HUES6 (cell line): ENCODE data around the gene PRRX2.
"Not testable (repeated sequence)": the region's sequence is repeated elsewhere in the genome, so short reads cannot be mapped to it uniquely, and the experiment has no call there.

Experiments used
- H3K27ac ChIP-seq: 2 replicates; pipeline ENCODE4 v1.7.0; 2013; ENCODE audit warnings: low read depth, mild to moderate bottlenecking, low read length, inconsistent platforms
- H3K27me3 ChIP-seq: 2 replicates; pipeline ENCODE4 v1.6.1; 2013; ENCODE audit warnings: low read length; ENCODE audit not compliant: control insufficient read depth, insufficient read depth
- H3K36me3 ChIP-seq: 2 replicates; pipeline ENCODE4 v1.6.1; 2013; ENCODE audit warnings: low read length; ENCODE audit not compliant: control insufficient read depth, insufficient read depth
- H3K4me1 ChIP-seq: 2 replicates; pipeline ENCODE4 v1.6.1; 2013; ENCODE audit warnings: low read length; ENCODE audit not compliant: control insufficient read depth, insufficient read depth
- H3K4me3 ChIP-seq: 2 replicates; pipeline ENCODE4 v1.5.1; 2013; ENCODE audit warnings: low read depth, low read length
- H3K9ac ChIP-seq: one replicate; pipeline ENCODE4 v1.6.1; 2013; ENCODE audit warnings: mild to moderate bottlenecking, low read length
- H3K9me3 ChIP-seq: 2 replicates; pipeline ENCODE4 v1.6.1; 2013; ENCODE audit warnings: low read depth, low read length; ENCODE audit not compliant: control insufficient read depth, insufficient read depth

The PRRX2 gene

GRCh38 chr9:129751841-129752801, 86.7 kb downstream of the PRRX2 start:
- H3K36me3 ChIP-seq, result no peaks in the 10 kb centered on the region
- H3K27ac ChIP-seq, result no peak overlapping the region
- H3K27me3 ChIP-seq, result no peaks in the 10 kb centered on the region
- no peak overlapping the region for H3K9ac ChIP-seq
- peaks cover 15% of the 10 kb centered on the region for H3K4me1 ChIP-seq
- H3K4me3 ChIP-seq, result 0 out of 2 replicates have a peak overlapping the region, but pooled peaks have one; percentile 18
- H3K9me3 ChIP-seq, result no peaks in the 10 kb centered on the region

- Histone ChIP-seq H3K4me3 (0 out of 2 replicates have a peak within 1 kb of the TSS, but pooled peaks have one; percentile 18), H3K4me1 (peaks cover 15% of the 10 kb centered on the region), H3K36me3 (no peaks in the 10 kb centered on the region), H3K27ac (no peak within 1 kb of the TSS), H3K27me3 (no peaks in the 10 kb centered on the region), H3K9me3 (no peaks in the 10 kb centered on the region), H3K9ac (no peak within 1 kb of the TSS)
Observed at GRCh38 chr9:129752900-129753729, 87.7 kb downstream of the PRRX2 start, which contains the start of gene PTGES. TSS of gene PTGES (minus strand) at chr9:129753042. CDS start at chr9:129753012, 30 bp downstream.

GRCh38 chr9:129755151-129755550, 89.7 kb downstream of the PRRX2 start:
- H3K9me3 ChIP-seq, result no peaks in the 10 kb centered on the region
- peaks cover 15% of the 10 kb centered on the region for H3K4me1 ChIP-seq
- H3K4me3 ChIP-seq, result no peak overlapping the region
- H3K36me3 ChIP-seq, result no peaks in the 10 kb centered on the region
- H3K27me3 ChIP-seq, result no peaks in the 10 kb centered on the region
- no peak overlapping the region for H3K9ac ChIP-seq
- no peak overlapping the region for H3K27ac ChIP-seq

GRCh38 chr9:129756191-129756590, 90.7 kb downstream of the PRRX2 start:
- Histone ChIP-seq H3K9ac (no peak overlapping the region), H3K27ac (no peak overlapping the region), H3K4me1 (peaks cover 15% of the 10 kb centered on the region), H3K9me3 (no peaks in the 10 kb centered on the region), H3K27me3 (no peaks in the 10 kb centered on the region), H3K36me3 (no peaks in the 10 kb centered on the region), H3K4me3 (no peak overlapping the region)

GRCh38 chr9:129757045-129757444, 91.6 kb downstream of the PRRX2 start:
- Histone ChIP-seq H3K4me3 (no peak overlapping the region), H3K4me1 (peaks cover 18% of the 10 kb centered on the region), H3K36me3 (no peaks in the 10 kb centered on the region), H3K9ac (no peak overlapping the region), H3K27ac (no peak overlapping the region), H3K9me3 (no peaks in the 10 kb centered on the region), H3K27me3 (no peaks in the 10 kb centered on the region)

GRCh38 chr9:129759319-129759718, 93.9 kb downstream of the PRRX2 start:
- Histone ChIP-seq H3K36me3 (no peaks in the 10 kb centered on the region), H3K27me3 (no peaks in the 10 kb centered on the region), H3K4me3 (no peak overlapping the region), H3K9me3 (no peaks in the 10 kb centered on the region), H3K27ac (no peak overlapping the region), H3K4me1 (peaks cover 13% of the 10 kb centered on the region; the same call in 1 of the 2 replicates), H3K9ac (no peak overlapping the region)

- H3K27ac ChIP-seq, result no peak overlapping the region
- H3K27me3 ChIP-seq, result no peaks in the 10 kb centered on the region
- peaks cover 13% of the 10 kb centered on the region; the same call in 1 of the 2 replicates for H3K4me1 ChIP-seq
- H3K9ac ChIP-seq, result no peak overlapping the region
- no peak overlapping the region for H3K4me3 ChIP-seq
- no peaks in the 10 kb centered on the region for H3K36me3 ChIP-seq
- no peaks in the 10 kb centered on the region for H3K9me3 ChIP-seq
Observed at GRCh38 chr9:129759804-129760502, 94.5 kb downstream of the PRRX2 start.

GRCh38 chr9:129760784-129761183, 95.3 kb downstream of the PRRX2 start:
- peaks cover 13% of the 10 kb centered on the region; the same call in 1 of the 2 replicates for H3K4me1 ChIP-seq
- not testable (repeated sequence) for H3K36me3 ChIP-seq, H3K9me3 ChIP-seq, H3K4me3 ChIP-seq, H3K9ac ChIP-seq, H3K27ac ChIP-seq, H3K27me3 ChIP-seq

GRCh38 chr9:129761293-129761900, 96.0 kb downstream of the PRRX2 start:
- Histone ChIP-seq H3K27ac (no peak overlapping the region), H3K9ac (no peak overlapping the region), H3K4me3 (no peak overlapping the region)

GRCh38 chr9:129761901-129762369, 96.5 kb downstream of the PRRX2 start:
- Histone ChIP-seq H3K27me3 (no peaks in the 10 kb centered on the region), H3K4me3 (no peak overlapping the region), H3K9me3 (no peaks in the 10 kb centered on the region), H3K9ac (no peak overlapping the region), H3K4me1 (peaks cover 13% of the 10 kb centered on the region; the same call in 1 of the 2 replicates), H3K36me3 (no peaks in the 10 kb centered on the region), H3K27ac (no peak overlapping the region)

More at GRCh38 chr9:129761293-129761900, 96.0 kb downstream of the PRRX2 start:
- no peaks in the 10 kb centered on the region for H3K9me3 ChIP-seq
- H3K27me3 ChIP-seq, result no peaks in the 10 kb centered on the region
- peaks cover 13% of the 10 kb centered on the region; the same call in 1 of the 2 replicates for H3K4me1 ChIP-seq
- H3K36me3 ChIP-seq, result no peaks in the 10 kb centered on the region
